Measurements from ENCODE around the gene UTP4. TPM values are rescaled to one million over a fixed set of nuclear protein-coding genes. Genes with fewer than 3 reads are reported as not detected.

The UTP4 gene
- polyA plus RNA-seq (ENCODE audit: insufficient read length in 4 of 4), result 10 to 100 TPM; 37.3 to 63.4 (median 56.7) TPM

- peak in 2 of 4 donors; percentile 64 to 67 for DNase-seq (ENCODE audit: low read depth in 4 of 4, low spot score in 3 of 4)
These were observed at the start of gene UTP4, which contains the start of gene CHTF8 for GRCh38 chr16:69132424-69133252. UTP4 (plus strand) TSS chr16:69132649; CDS start chr16:69133460, 811 bp downstream. CHTF8 (minus strand) TSS chr16:69132588; CDS start chr16:69121458, 11,130 bp downstream.

GRCh38 chr16:69083306-69083941, 49.0 kb upstream of the UTP4 start:
- DNase-seq (ENCODE audit: low read depth in 4 of 4, low spot score in 3 of 4), result no peak

GRCh38 chr16:69084289-69084688, 48.2 kb upstream of the UTP4 start:
- no peak for DNase-seq (ENCODE audit: low read depth in 4 of 4, low spot score in 3 of 4)

GRCh38 chr16:69085032-69085695, 47.3 kb upstream of the UTP4 start:
- no peak for DNase-seq (ENCODE audit: low read depth in 4 of 4, low spot score in 3 of 4)

GRCh38 chr16:69087161-69087581, 45.3 kb upstream of the UTP4 start:
- no peak for DNase-seq (ENCODE audit: low read depth in 4 of 4, low spot score in 3 of 4)

GRCh38 chr16:69088684-69089083, 43.8 kb upstream of the UTP4 start:
- DNase-seq (ENCODE audit: low read depth in 4 of 4, low spot score in 3 of 4), result no peak

- DNase-seq (ENCODE audit: low read depth in 4 of 4, low spot score in 3 of 4), result no peak
These were observed 43.1 kb upstream of the UTP4 start for GRCh38 chr16:69089091-69089910.

- DNase-seq (ENCODE audit: low read depth in 4 of 4, low spot score in 3 of 4), result no peak
These were observed 38.5 kb upstream of the UTP4 start for GRCh38 chr16:69093974-69094373.

GRCh38 chr16:69094501-69094900, 37.9 kb upstream of the UTP4 start:
- DNase-seq (ENCODE audit: low read depth in 4 of 4, low spot score in 3 of 4), result no peak

GRCh38 chr16:69095193-69095592, 37.3 kb upstream of the UTP4 start:
- DNase-seq (ENCODE audit: low read depth in 4 of 4, low spot score in 3 of 4), result no peak

- DNase-seq (ENCODE audit: low read depth in 4 of 4, low spot score in 3 of 4), result no peak
These were observed 32.3 kb upstream of the UTP4 start for GRCh38 chr16:69100071-69100691.

GRCh38 chr16:69105501-69106361, 26.7 kb upstream of the UTP4 start, which contains the start of gene HAS3:
HAS3 (plus strand) TSS chr16:69105653; CDS start chr16:69109396, 3,743 bp downstream.
- DNase-seq (ENCODE audit: low read depth in 4 of 4, low spot score in 3 of 4), result peak in 1 of 4 donors; percentile 54

GRCh38 chr16:69106491-69107315, 25.7 kb upstream of the UTP4 start:
- no peak for DNase-seq (ENCODE audit: low read depth in 4 of 4, low spot score in 3 of 4)

GRCh38 chr16:69107316-69107962, 25.0 kb upstream of the UTP4 start:
- no peak for DNase-seq (ENCODE audit: low read depth in 4 of 4, low spot score in 3 of 4)

GRCh38 chr16:69108064-69108904, 24.2 kb upstream of the UTP4 start:
- DNase-seq (ENCODE audit: low read depth in 4 of 4, low spot score in 3 of 4), result no peak

- no peak for DNase-seq (ENCODE audit: low read depth in 4 of 4, low spot score in 3 of 4)
These were observed 23.6 kb upstream of the UTP4 start for GRCh38 chr16:69108905-69109252.

Data from left renal pelvis (tissue), 4 donors.